Right hindlimb (tissue), 1 donor: ENCODE measurements around the gene UNC45A.

Experiments
- DNase-seq: peaks from one replicate; pipeline ENCODE4 v3.0.0-alpha.2; 2018

UNC45A gene

DNA sequence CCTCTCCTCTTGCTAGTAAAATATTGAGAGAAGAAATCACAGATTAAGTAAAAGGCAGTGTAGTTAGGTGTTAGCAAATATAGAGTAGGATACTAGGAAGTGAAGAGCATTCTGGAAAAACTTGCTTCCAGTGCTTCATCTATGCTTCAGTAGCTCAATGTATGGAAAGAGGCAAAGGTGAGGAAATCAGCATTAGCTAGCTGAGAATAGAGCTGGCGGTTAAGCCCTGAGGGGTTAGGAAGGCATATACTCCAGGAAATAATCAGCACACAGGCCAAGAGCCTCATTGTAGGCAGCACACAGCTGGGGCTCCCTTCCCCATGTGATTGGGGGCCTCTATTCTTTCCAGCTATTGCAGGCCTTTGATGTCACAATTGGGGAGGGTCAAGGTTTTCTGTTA lies 33.3 kb downstream of the UNC45A start:
- DNase-seq = no peak

GRCh38 chr15:90970274-90970673 lies 35.2 kb downstream of the UNC45A start:
- DNase-seq = no peak

DNA sequence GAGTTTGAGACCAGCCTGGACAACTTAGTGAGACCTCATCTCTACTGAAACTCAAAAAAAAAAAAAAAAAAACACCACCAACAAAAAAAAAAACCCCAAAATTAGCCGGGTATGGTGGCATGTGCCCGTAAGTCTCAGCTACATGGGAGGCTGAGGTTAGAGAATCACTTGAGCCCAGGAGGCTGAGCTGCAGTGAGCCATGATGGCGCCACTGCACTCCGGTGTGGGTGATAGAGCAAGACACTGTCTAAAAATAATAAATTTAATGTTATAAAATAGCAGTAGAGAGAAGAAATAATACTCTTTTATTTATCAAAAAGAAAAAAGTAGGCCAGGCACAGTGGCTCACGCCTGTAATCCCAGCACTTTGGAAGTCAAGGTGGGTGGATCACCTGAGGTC lies 37.0 kb downstream of the UNC45A start:
- DNase-seq = no peak

- DNase-seq = no peak
Observed at GRCh38 chr15:90974216-90974615, 39.1 kb downstream of the UNC45A start.

GRCh38 chr15:90979582-90979981 lies 44.5 kb downstream of the UNC45A start:
- DNase-seq = no peak

GRCh38 chr15:90981681-90982080 lies 46.6 kb downstream of the UNC45A start:
- DNase-seq = no peak

DNA sequence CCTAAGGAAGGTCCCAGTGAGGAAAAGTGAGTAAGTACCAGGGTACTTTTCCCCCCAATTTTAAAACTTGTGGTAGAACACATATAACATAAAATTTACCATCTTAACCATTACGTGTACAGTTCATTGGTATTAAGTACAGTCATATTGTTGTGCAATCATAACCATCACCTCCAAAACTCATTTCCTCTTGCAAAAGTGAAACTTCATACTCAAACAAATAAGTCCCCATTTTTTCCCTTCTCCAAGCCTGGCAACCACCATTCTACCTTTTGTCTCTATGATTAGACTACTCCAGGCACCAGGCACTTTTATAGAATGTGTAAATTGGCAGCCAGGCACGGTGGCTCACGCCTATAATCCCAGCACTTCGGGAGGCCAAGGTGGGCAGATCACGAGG lies 47.0 kb downstream of the UNC45A start:
- no peak for DNase-seq

DNA sequence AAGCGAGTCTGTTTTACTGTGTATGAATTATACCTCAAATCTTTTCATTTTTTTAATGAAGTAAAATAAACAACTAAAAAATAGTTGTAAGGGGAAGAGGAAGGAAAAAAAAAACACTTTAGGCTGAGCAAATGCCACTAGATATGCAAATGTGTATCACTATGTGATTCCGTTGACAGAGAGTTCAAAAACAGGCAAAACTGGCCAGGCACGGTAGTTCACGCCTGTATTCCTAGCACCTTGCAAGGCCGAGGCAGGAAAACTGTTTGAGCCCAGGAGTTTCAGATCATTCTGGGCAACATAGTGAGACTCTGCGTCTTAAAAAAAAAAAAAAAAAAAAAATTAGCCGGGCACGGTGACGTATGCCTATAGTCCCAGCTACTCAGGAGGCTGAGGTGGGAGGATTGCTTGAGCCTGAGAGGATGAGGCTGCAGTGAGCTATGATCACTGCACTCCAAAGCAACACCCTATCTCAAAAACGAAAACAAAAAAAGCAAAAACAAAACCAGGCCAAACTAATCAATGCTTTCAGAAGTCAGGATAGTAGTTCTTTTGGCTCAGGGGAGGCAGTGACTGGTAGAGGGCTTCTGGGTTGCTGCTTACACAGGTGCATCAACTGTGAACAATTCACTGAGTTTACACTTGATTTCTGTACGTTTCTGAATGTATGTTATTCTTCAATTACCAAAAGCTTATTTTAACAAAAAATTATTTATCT lies 51.9 kb downstream of the UNC45A start:
- DNase-seq = no peak

DNA sequence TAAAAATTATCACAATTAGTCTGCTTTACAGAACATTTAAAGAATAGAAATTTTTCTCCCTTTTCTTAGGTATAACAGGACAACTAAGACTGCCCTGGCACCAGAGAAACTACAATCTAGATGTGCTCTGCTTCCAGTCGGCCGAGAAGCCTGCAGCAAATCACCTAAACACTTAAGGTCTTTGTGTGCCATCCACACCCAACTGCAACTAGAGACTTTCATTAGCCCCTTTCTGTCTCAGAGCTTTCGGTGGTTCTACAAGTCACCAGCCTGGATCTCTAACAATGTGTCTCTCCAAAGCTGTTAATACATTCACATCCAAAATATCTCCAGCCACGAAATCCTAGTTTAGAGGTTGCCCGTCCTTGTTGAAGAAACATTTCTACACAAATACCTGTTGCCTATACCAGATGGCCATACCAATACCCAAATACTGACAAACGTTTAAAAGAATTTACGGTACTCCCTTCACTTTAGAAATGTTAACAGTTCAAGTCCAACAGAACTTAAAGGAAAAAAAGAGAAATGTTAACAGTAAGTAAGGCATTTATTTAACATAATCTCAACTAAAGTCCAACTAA lies 52.6 kb downstream of the UNC45A start:
- DNase-seq = no peak

- no peak for DNase-seq
Observed at GRCh38 chr15:90988296-90988695, 53.2 kb downstream of the UNC45A start.

- no peak for DNase-seq
Observed at GRCh38 chr15:90989040-90989768, 54.1 kb downstream of the UNC45A start.

DNA sequence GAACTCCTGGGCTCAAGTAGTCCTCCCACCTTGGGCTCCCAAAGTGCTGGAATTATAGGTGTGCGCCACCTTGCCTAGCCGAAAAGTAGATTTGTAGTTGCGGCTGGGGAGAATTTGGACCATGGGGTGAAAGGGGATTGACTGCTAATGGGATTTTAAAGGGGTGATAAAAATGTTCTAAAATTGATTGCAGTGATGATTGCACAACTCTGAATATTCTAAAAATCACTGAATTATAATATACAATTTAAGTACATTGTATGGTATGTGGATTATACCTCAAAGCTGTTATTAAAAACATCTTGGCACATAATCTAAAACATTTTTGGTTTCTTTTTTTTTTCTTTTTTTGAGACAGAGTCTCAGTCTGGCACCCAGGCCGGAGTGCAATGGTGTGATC lies 55.4 kb downstream of the UNC45A start:
- DNase-seq = no peak

DNA sequence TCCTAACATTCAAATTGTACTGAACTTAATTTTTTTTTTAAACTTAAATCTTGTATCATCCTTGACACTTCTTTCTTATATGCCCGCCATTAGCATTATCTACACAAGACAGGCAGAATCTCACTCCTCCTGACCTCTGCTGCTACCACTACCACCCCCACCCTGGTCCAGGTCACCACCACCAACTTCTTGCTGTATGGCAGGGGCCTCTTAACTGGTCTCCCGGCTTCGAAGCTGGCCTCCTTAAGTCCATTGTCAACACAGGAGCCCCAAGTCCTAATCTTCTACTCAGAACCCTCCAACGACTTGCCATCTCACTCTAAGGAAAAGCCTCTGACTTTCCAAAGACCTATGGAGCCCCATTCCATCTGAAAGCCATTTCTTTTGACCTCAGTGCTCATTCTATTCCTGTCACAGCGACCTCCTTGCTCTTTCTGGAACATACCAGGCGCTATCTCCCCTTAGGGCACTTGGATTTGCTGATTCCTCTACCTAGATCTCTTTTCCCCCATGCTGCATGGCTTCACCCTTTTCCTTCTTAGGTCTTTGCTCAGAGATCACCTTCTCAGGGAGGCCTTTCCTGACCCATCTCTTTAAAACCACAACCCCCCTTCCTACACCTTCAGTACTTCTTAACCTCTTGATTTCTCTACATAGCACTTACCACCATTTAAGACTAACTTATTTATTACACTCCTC lies 56.7 kb downstream of the UNC45A start:
- no peak for DNase-seq

DNA sequence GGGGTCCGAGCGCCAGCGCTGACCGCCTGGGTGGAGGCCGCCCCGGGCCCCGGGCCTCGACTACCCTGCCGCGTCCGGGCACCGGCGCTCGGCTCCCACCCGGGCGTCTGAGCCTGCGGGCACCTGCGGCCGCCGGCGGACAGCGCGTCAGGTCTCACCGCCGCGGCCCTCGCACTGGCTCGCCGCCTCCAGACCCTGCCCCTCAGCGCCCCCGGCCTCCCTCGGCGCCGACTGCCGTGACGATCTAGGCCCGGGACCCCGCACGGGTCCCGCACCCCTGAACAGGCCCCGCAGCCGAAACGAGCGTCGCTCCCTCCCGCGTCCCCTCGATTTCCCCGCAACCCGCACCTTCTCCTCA lies 59.0 kb downstream of the UNC45A start:
- DNase-seq = peak; percentile 44

GRCh38 chr15:90994417-90995311 lies 59.6 kb downstream of the UNC45A start, which contains the start of gene PRC1:
TSS of gene PRC1 (minus strand) at chr15:90994535. CDS start at chr15:90994417, 118 bp downstream.
- peak; percentile 99 for DNase-seq

- no peak for DNase-seq
Observed at GRCh38 chr15:90998737-90999136, 63.7 kb downstream of the UNC45A start.

- no peak for DNase-seq
Observed at GRCh38 chr15:91001209-91001608, 66.1 kb downstream of the UNC45A start.
